Midbrain (tissue), 1 donor: ENCODE results near the gene MAP3K2.

Source experiments
- DNase-seq: peaks from one replicate; lab custom pipeline; 2025; lab: John Stamatoyannopoulos, UW

The MAP3K2 gene

GRCh38 chr2:127387655-127388422 is at the start of gene MAP3K2:
MAP3K2 (minus strand) TSS chr2:127387975; CDS start chr2:127343129, 44,846 bp downstream.
- peak; percentile 90 for DNase-seq

GRCh38 chr2:127437056-127437455 is 49.3 kb upstream of the MAP3K2 start:
- DNase-seq: no peak

GRCh38 chr2:127434515-127434914 is 46.7 kb upstream of the MAP3K2 start:
- no peak for DNase-seq

GRCh38 chr2:127431408-127432023 is 43.7 kb upstream of the MAP3K2 start:
- DNase-seq: no peak

- no peak for DNase-seq
Observed at GRCh38 chr2:127429844-127430425, 42.2 kb upstream of the MAP3K2 start.

- DNase-seq: no peak
Observed at GRCh38 chr2:127429291-127429690, 41.5 kb upstream of the MAP3K2 start.

GRCh38 chr2:127428815-127429109 is 41.0 kb upstream of the MAP3K2 start:
- no peak for DNase-seq

- DNase-seq: no peak
Observed at GRCh38 chr2:127428057-127428814, 40.5 kb upstream of the MAP3K2 start.

GRCh38 chr2:127427376-127428056 is 39.7 kb upstream of the MAP3K2 start:
- DNase-seq: no peak

GRCh38 chr2:127426501-127427354 is 39.0 kb upstream of the MAP3K2 start:
- no peak for DNase-seq

GRCh38 chr2:127425540-127426490 is 38.0 kb upstream of the MAP3K2 start:
- DNase-seq: no peak

GRCh38 chr2:127424598-127425520 is 37.1 kb upstream of the MAP3K2 start:
- no peak for DNase-seq

- no peak for DNase-seq
Observed at GRCh38 chr2:127423880-127424279, 36.1 kb upstream of the MAP3K2 start.

GRCh38 chr2:127423478-127423843 is 35.7 kb upstream of the MAP3K2 start:
- no peak for DNase-seq

- no peak for DNase-seq
Observed at GRCh38 chr2:127422559-127423477, 35.0 kb upstream of the MAP3K2 start.

GRCh38 chr2:127421871-127422558 is 34.2 kb upstream of the MAP3K2 start:
- no peak for DNase-seq

- DNase-seq: no peak
Observed at GRCh38 chr2:127421116-127421800, 33.5 kb upstream of the MAP3K2 start.
